Karpas-422 (cell line): Measurements from ENCODE around the gene FBXW5. TPM values are rescaled to one million over a fixed set of nuclear protein-coding genes. Genes with fewer than 3 reads are reported as not detected.

Source experiments
- DNase-seq: peaks from one replicate; pipeline ENCODE4 v3.0.0-alpha.2; 2015
- H2AFZ ChIP-seq: fragments of 200-600 bp; sonication (generic); 2 replicates; pipeline ENCODE4 v1.6.1; 2014; ENCODE audit warnings: antibody characterized with exemption, low read length, mixed read lengths
- H3K27ac ChIP-seq: fragments of 200-600 bp; sonication (generic); 2 replicates; pipeline ENCODE4 v1.5.1; 2014; ENCODE audit warnings: mild to moderate bottlenecking, low read length, moderate library complexity
- H3K27me3 ChIP-seq: fragments of 200-600 bp; sonication (generic); 2 replicates; pipeline ENCODE4 v1.6.1; 2014; ENCODE audit warnings: low read length, mixed read lengths
- H3K36me3 ChIP-seq: fragments of 200-600 bp; sonication (generic); 2 replicates; pipeline ENCODE4 v1.6.1; 2014; ENCODE audit warnings: low read length, mixed read lengths; ENCODE audit not compliant: insufficient read depth
- H3K4me1 ChIP-seq: fragments of 200-600 bp; sonication (generic); 2 replicates; pipeline ENCODE4 v1.6.1; 2014; ENCODE audit warnings: mild to moderate bottlenecking, low read length, mixed read lengths
- H3K4me2 ChIP-seq: fragments of 200-600 bp; sonication (generic); 2 replicates; pipeline ENCODE4 v1.6.1; 2014; ENCODE audit warnings: low read length, low read depth, mild to moderate bottlenecking; ENCODE audit not compliant: poor library complexity, severe bottlenecking
- H3K4me3 ChIP-seq: fragments of 200-600 bp; sonication (generic); 2 replicates; pipeline ENCODE4 v1.5.1; 2014; ENCODE audit warnings: mild to moderate bottlenecking, antibody characterized with exemption, low read length, mixed read lengths
- H3K79me2 ChIP-seq: fragments of 200-600 bp; sonication (generic); 2 replicates; pipeline ENCODE4 v1.6.1; 2014; ENCODE audit warnings: mild to moderate bottlenecking, low read length, mixed read lengths
- H3K9ac ChIP-seq: fragments of 200-600 bp; sonication (generic); 2 replicates; pipeline ENCODE4 v1.6.0; 2014; ENCODE audit warnings: low read length
- H3K9me2 ChIP-seq: fragments of 200-600 bp; sonication (generic), shearing (Covaris generic); replicated peaks from 2 replicates; pipeline ENCODE4 v1.6.0; 2014; ENCODE audit warnings: mild to moderate bottlenecking, low read length, moderate library complexity; ENCODE audit not compliant: insufficient read depth
- H3K9me3 ChIP-seq: fragments of 300-700, 200-600 bp; sonication (generic); 2 replicates; pipeline ENCODE4 v1.6.1; 2014; ENCODE audit warnings: low read length, mixed read lengths
- H4K20me1 ChIP-seq: fragments of 200-600 bp; sonication (generic); 2 replicates; pipeline ENCODE4 v1.6.1; 2014; ENCODE audit warnings: mild to moderate bottlenecking, antibody characterized with exemption, low read length, low read depth; ENCODE audit not compliant: insufficient read depth
- total RNA-seq: library from RNA; depleted of rRNA; stranded (reverse); fragments of >200 nt; shearing (Covaris generic); gene quantifications from 2 replicates; pipeline ENCODE4 v1.2.3, GENCODE V29; 2014; ENCODE audit warnings: low replicate concordance

Gene FBXW5
- total RNA-seq, 1 experiment from 2014 or later = 37.3 TPM

DNA sequence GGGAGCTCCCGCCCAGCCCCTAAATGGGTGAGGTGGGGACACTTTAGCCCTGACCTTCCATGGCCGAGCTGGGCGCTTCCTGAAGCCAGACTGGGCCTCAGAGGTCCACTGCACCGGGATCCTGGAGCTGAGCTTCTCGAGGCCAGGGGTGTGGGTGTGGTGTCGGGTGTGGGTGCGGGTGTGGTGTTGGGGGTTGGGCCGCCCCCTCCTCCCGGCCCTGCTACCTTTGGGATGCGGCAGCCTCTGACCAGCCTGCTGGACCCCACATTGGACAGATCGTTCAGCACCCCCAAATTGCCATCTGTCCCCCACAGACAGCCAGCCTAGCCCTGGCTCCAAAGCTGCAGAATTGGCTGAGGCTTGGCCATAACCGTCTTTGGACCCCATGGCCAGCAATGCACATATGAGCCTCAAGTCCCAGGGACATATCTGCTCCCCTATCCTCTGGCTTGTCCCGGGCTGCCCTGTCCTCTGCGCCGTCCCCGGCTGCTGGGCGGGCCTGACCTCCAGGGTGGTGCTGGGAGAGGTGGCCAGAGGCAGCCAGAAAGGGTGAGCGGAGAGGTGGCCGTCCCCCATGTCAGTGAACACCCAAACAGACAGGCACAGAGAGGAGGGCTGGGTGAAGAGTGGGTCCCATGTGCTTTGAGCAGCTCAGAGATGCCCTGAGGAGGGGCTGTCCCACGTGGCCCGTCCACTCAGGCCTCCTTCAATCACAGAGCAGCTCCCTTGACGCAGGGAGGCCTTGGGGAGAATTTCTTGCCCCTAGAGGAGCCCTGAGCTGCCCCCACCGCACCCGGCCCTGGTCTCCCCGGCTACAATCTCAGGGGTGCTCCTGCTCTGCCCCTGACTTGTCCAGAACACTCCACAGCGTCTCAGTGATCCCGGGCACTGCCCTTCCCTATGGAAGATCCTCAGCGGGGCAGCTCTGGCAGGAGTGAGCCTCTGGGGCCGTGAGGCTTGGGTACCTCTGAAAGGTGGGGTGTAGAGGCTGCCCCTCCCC lies 29.4 kb upstream of the FBXW5 start:
- Histone ChIP-seq H3K79me2 (no peaks in the 10 kb centered on the region), H3K9me3 (no peaks in the 10 kb centered on the region), H4K20me1 (no peaks in the 10 kb centered on the region), H3K27ac (no peak overlapping the region), H2AFZ (no peak overlapping the region), H3K4me1 (peaks cover 3% of the 10 kb centered on the region; the same call in 1 of the 2 replicates), H3K27me3 (no peaks in the 10 kb centered on the region), H3K4me3 (no peak overlapping the region), H3K9me2 (no peaks in the 10 kb centered on the region), H3K36me3 (no peaks in the 10 kb centered on the region), H3K4me2 (no peak overlapping the region), H3K9ac (no peak overlapping the region)
- DNase-seq = no peak

DNA sequence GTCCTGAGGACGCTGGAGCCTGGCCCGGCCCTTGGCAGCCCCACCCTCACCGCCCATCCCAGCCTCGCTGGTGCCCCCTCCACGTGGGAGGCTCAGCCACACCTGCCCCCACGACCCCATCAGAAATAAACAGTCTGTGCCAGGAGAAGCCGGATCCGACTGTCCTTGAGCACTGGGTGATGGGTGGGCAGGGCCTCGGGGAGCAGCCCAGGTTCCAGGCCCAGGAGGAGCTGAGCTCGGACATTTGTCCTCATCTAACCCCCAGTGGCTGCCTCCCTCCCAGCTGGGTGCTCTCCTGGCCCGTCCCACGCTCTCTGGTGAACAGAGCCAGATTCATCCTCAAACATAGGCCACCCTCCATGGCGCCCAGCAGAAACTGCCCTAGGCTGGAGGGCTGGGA lies 28.2 kb upstream of the FBXW5 start:
- Histone ChIP-seq H2AFZ (no peak overlapping the region), H3K4me3 (no peak overlapping the region), H3K27ac (no peak overlapping the region), H3K79me2 (no peaks in the 10 kb centered on the region), H3K4me2 (no peak overlapping the region), H3K9ac (no peak overlapping the region), H3K4me1 (peaks cover 3% of the 10 kb centered on the region; the same call in 1 of the 2 replicates), H3K9me3 (no peaks in the 10 kb centered on the region), H3K36me3 (no peaks in the 10 kb centered on the region), H3K9me2 (no peaks in the 10 kb centered on the region), H4K20me1 (no peaks in the 10 kb centered on the region), H3K27me3 (no peaks in the 10 kb centered on the region)
- DNase-seq = no peak

DNA sequence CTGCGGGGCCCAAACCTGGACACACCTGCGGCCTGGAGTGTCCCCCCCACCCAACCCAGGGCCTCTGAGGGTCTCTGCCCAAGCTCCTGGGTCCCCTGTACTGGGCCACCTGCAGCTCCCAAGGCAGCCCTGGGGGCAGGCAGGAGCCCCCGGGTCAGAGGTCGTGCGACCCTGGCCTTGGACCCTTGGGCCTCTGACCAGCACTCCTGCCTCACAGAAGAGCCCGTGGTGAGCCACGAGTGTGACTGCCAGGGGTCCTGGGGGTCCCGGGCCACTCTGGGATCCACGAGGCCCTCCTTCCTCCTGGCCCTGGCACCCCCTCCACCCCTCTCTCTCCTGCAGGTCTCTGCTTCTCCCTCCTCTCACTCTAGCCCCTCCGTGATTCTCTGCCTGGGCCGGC lies 27.8 kb upstream of the FBXW5 start:
- Histone ChIP-seq H3K9ac (no peak overlapping the region), H3K4me1 (peaks cover 3% of the 10 kb centered on the region; the same call in 1 of the 2 replicates)

DNA sequence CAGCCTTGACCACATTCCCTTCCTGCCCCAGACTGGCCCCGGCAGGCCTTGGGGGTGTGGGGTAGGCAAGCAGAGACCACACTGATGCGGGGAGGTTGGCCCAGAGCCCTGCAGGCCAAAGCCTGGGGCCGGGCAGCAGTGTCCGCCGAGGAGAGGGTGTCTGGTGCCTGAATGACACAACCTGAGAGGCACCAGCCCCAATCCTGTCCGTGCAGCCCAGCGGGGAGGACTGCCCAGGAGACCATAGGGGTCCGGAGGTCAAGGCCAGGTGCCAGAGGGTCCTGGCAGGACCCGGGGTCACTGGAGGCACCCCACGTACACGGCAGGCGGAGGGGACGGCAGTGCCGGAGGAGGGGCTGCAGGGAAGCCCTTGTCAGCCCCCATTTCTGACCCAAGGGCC lies 27.2 kb upstream of the FBXW5 start:
- no peak overlapping the region for H3K9ac ChIP-seq
- H4K20me1 ChIP-seq = no peaks in the 10 kb centered on the region
- no peaks in the 10 kb centered on the region for H3K27me3 ChIP-seq
- no peak for DNase-seq
- H3K36me3 ChIP-seq = no peaks in the 10 kb centered on the region
- H3K9me2 ChIP-seq = no peaks in the 10 kb centered on the region
- H3K9me3 ChIP-seq = no peaks in the 10 kb centered on the region
- H3K4me2 ChIP-seq = no peak overlapping the region
- no peak overlapping the region for H3K4me3 ChIP-seq
- H3K27ac ChIP-seq = no peak overlapping the region
- peaks cover 3% of the 10 kb centered on the region; the same call in 1 of the 2 replicates for H3K4me1 ChIP-seq
- H2AFZ ChIP-seq = no peak overlapping the region
- no peaks in the 10 kb centered on the region for H3K79me2 ChIP-seq

More for the DNA sequence above, 27.8 kb upstream of the FBXW5 start:
- Histone ChIP-seq H4K20me1 (no peaks in the 10 kb centered on the region), H3K9me3 (no peaks in the 10 kb centered on the region), H3K4me3 (no peak overlapping the region), H3K27me3 (no peaks in the 10 kb centered on the region), H3K9me2 (no peaks in the 10 kb centered on the region), H3K4me2 (no peak overlapping the region), H2AFZ (no peak overlapping the region), H3K79me2 (no peaks in the 10 kb centered on the region), H3K36me3 (no peaks in the 10 kb centered on the region), H3K27ac (no peak overlapping the region)
- no peak for DNase-seq

DNA sequence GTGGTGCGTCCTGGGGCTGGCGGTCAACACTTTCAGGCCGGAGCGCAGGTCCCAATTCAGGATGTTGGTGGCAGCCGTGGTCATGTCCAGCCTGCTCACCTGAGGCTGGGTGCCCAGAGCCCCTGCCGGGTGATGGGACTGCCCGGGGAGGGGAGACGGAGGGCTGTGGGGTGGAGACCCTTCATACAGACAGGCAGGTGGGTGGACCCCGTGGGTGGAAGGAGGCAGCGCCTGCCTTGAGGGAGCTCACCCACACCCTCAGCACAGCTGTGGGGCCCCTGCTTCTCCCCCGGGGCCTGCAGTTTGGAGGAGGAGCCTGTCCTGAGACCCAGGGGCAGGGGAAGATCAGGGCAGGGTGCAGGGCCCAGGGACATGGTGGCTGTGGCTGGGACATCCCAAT lies 25.8 kb upstream of the FBXW5 start:
- no peak overlapping the region for H2AFZ ChIP-seq
- no peaks in the 10 kb centered on the region for H3K9me2 ChIP-seq
- H3K36me3 ChIP-seq = no peaks in the 10 kb centered on the region
- no peaks in the 10 kb centered on the region for H3K27me3 ChIP-seq
- H3K4me2 ChIP-seq = no peak overlapping the region
- no peak overlapping the region for H3K9ac ChIP-seq
- H3K27ac ChIP-seq = no peak overlapping the region
- no peaks in the 10 kb centered on the region for H4K20me1 ChIP-seq
- no peaks in the 10 kb centered on the region for H3K9me3 ChIP-seq
- H3K79me2 ChIP-seq = no peaks in the 10 kb centered on the region
- DNase-seq = peak; percentile 56
- peaks cover 3% of the 10 kb centered on the region; the same call in 1 of the 2 replicates for H3K4me1 ChIP-seq
- H3K4me3 ChIP-seq = no peak overlapping the region

DNA sequence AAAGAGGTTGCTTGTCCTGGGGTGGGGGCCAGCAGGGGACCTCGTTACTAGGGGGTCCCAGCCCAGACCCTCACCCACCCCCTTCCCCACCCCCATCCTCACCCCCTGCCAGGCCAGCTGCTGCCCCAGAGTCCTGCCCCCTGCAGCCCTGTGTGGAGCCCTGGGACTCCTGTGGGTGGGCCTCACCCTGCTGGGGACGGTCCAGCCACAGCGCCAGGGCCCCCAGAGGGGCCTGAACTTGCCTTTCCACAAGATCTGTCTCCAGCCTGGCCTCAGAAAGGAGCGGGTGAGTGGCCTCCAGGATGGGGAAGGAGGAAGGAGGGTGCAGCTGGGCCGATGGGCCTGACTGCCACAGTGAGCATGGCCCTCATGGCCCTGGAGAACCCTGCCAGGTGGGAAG lies 25.2 kb upstream of the FBXW5 start:
- Histone ChIP-seq H3K9me2 (no peaks in the 10 kb centered on the region), H3K9ac (no peak overlapping the region), H3K9me3 (no peaks in the 10 kb centered on the region), H3K4me1 (peaks cover 3% of the 10 kb centered on the region; the same call in 1 of the 2 replicates), H3K27me3 (no peaks in the 10 kb centered on the region), H4K20me1 (no peaks in the 10 kb centered on the region), H3K4me2 (no peak overlapping the region), H3K79me2 (no peaks in the 10 kb centered on the region), H3K4me3 (no peak overlapping the region), H3K36me3 (no peaks in the 10 kb centered on the region), H3K27ac (no peak overlapping the region), H2AFZ (no peak overlapping the region)
- DNase-seq = no peak

DNA sequence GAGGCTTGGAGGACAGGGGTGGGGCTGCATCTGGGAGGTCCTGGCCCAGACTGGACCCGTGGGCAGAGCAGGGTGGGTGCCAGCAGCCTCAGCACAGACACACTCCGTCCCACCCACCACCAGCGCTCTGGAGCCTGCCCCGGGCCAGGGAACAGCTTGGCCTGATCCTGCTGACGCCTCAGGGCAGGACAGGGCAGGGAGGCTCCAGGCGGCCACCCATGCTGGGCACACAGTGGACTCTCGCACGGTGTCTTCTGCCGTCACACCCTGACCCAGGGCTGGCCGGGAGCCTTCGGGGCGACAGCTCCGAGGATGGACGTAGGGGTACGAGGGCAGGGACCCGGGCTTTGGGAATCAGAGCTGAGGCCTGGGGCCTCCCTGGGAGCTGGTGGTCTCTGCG lies 24.6 kb upstream of the FBXW5 start:
- no peaks in the 10 kb centered on the region for H3K9me3 ChIP-seq
- H3K9ac ChIP-seq = no peak overlapping the region
- H3K36me3 ChIP-seq = no peaks in the 10 kb centered on the region
- H3K27ac ChIP-seq = no peak overlapping the region
- no peak overlapping the region for H3K4me3 ChIP-seq
- no peaks in the 10 kb centered on the region for H3K27me3 ChIP-seq
- no peak for DNase-seq
- H2AFZ ChIP-seq = no peak overlapping the region
- no peak overlapping the region for H3K4me2 ChIP-seq
- no peaks in the 10 kb centered on the region for H3K79me2 ChIP-seq
- peaks cover 3% of the 10 kb centered on the region; the same call in 1 of the 2 replicates for H3K4me1 ChIP-seq
- no peaks in the 10 kb centered on the region for H4K20me1 ChIP-seq
- no peaks in the 10 kb centered on the region for H3K9me2 ChIP-seq

DNA sequence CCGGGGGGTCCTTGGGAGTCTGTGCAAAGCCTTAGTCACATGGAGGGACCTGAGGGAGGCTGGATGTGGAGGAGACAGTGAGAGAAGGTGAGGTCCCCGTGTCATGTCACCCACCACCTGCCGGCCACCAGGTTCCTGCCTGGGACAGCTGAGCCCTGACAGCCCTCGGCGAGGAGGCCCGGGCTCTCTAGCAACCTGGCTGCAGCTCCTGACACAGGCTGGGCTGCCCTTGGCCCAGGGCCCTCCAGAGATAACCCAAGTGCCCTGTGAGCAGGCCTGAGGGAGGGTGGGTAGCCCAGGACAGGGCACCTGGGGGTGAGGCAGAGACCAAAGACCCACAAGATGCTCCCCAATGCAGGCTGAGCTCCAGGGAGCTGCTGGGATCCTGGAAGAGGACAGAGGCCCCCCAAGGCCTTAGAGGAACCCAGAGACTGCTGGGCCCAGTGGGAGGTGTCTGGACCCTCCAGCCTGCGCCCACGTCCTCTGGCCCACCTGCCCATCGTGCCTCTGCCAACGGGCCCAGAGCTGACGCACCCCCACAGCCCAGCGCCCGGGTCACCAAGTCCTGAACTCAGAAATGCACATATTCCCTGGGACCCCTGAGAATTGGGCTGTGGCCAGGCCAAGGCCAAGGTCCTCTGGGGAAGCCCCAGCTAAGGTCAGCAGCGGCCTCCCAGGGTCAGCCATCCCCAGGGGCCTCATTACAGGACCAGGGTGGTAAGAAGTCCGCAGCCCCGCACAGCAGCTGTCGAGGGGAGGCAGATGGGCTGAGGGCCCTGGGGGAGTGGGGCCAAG lies 24.0 kb upstream of the FBXW5 start:
- H3K79me2 ChIP-seq = no peaks in the 10 kb centered on the region
- peaks cover 3% of the 10 kb centered on the region; the same call in 1 of the 2 replicates for H3K4me1 ChIP-seq
- H3K27me3 ChIP-seq = no peaks in the 10 kb centered on the region
- DNase-seq = no peak
- H3K27ac ChIP-seq = no peak overlapping the region
- H3K4me3 ChIP-seq = no peak overlapping the region
- H3K9me3 ChIP-seq = no peaks in the 10 kb centered on the region
- H3K36me3 ChIP-seq = no peaks in the 10 kb centered on the region
- no peak overlapping the region for H2AFZ ChIP-seq
- H3K4me2 ChIP-seq = no peak overlapping the region
- H4K20me1 ChIP-seq = no peaks in the 10 kb centered on the region
- H3K9me2 ChIP-seq = no peaks in the 10 kb centered on the region
- H3K9ac ChIP-seq = no peak overlapping the region
